WTC11 (cell line): Measurements from ENCODE around the gene IL1RAPL2.

Experiments used
- FOXJ3 ChIP-seq: sonication (generic); formaldehyde crosslinking; IDR thresholded peaks from 2 replicates; pipeline ENCODE4 v1.9.0; 2021; ENCODE audit warnings: missing genetic modification reagents, mild to moderate bottlenecking, borderline replicate concordance
- KAT7 ChIP-seq: sonication (generic); formaldehyde crosslinking; IDR thresholded peaks from 2 replicates; pipeline ENCODE4 v1.8.1; 2023; ENCODE audit warnings: missing genetic modification reagents, mild to moderate bottlenecking, borderline replicate concordance
- NFYB ChIP-seq: sonication (generic); formaldehyde crosslinking; conservative IDR thresholded peaks from 2 replicates; pipeline ENCODE4 v1.8.0; 2022; ENCODE audit warnings: low read depth, missing genetic modification reagents
- NR1H2 ChIP-seq: sonication (generic); formaldehyde crosslinking; IDR thresholded peaks from 2 replicates; pipeline ENCODE4 v1.9.0; 2021; ENCODE audit warnings: mild to moderate bottlenecking, moderate library complexity, missing genetic modification reagents
- ZNF263 ChIP-seq: sonication (generic); formaldehyde crosslinking; IDR thresholded peaks from 2 replicates; pipeline ENCODE4 v1.8.1; 2022; ENCODE audit warnings: low read depth, mild to moderate bottlenecking, moderate library complexity, missing genetic modification reagents
- TF ChIP-seq, protein P1 (sequence below): fragments of 200-600 bp; IDR thresholded peaks from 2 replicates; pipeline ENCODE4 v1.8.0; 2022; ENCODE audit warnings: antibody characterized with exemption
- TF ChIP-seq, protein P2 (sequence below): sonication (generic); formaldehyde crosslinking; conservative IDR thresholded peaks from 2 replicates; pipeline ENCODE4 v1.8.1; 2022; ENCODE audit warnings: mild to moderate bottlenecking, missing genetic modification reagents
- TF ChIP-seq, protein P3 (sequence below): sonication (generic); formaldehyde crosslinking; IDR thresholded peaks from 2 replicates; pipeline ENCODE4 v1.8.1; 2023; ENCODE audit warnings: mild to moderate bottlenecking, moderate library complexity, missing genetic modification reagents
- TF ChIP-seq, protein P4 (sequence below): sonication (generic); formaldehyde crosslinking; IDR thresholded peaks from 2 replicates; pipeline ENCODE4 v1.8.1; 2022; ENCODE audit warnings: low read depth, missing genetic modification reagents, borderline replicate concordance
- TF ChIP-seq, protein P5 (sequence below): sonication (generic); formaldehyde crosslinking; IDR thresholded peaks from 2 replicates; pipeline ENCODE4 v1.8.1; 2023; ENCODE audit warnings: mild to moderate bottlenecking, missing genetic modification reagents, moderate library complexity
- TF ChIP-seq, protein P6 (sequence below): sonication (generic); formaldehyde crosslinking; IDR thresholded peaks from 2 replicates; pipeline ENCODE4 v1.8.0; 2023; ENCODE audit warnings: missing genetic modification reagents, mild to moderate bottlenecking, borderline replicate concordance

DNA sequence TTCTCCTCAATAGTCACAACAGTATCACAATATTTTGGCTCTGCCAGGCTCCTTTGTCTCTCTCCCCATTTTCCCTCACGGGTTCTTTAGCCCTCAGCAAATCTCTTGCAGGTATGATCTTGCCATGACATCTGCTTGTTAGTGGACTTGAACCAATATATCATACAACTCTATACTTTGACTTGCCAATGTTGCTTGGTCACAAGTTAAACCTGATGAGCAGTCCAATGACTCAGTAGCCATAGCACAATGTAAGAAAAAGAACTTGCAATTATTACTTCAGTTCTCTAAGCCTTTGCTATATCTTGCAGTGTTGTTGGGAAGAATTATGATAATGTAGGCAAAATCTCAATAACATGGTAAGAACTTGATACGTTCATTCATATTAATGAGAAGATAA lies 1081.8 kb downstream of the IL1RAPL2 start:
- TF ChIP-seq, protein P1, sequence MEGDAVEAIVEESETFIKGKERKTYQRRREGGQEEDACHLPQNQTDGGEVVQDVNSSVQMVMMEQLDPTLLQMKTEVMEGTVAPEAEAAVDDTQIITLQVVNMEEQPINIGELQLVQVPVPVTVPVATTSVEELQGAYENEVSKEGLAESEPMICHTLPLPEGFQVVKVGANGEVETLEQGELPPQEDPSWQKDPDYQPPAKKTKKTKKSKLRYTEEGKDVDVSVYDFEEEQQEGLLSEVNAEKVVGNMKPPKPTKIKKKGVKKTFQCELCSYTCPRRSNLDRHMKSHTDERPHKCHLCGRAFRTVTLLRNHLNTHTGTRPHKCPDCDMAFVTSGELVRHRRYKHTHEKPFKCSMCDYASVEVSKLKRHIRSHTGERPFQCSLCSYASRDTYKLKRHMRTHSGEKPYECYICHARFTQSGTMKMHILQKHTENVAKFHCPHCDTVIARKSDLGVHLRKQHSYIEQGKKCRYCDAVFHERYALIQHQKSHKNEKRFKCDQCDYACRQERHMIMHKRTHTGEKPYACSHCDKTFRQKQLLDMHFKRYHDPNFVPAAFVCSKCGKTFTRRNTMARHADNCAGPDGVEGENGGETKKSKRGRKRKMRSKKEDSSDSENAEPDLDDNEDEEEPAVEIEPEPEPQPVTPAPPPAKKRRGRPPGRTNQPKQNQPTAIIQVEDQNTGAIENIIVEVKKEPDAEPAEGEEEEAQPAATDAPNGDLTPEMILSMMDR = no peak
- TF ChIP-seq, protein P2, sequence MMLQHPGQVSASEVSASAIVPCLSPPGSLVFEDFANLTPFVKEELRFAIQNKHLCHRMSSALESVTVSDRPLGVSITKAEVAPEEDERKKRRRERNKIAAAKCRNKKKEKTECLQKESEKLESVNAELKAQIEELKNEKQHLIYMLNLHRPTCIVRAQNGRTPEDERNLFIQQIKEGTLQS = no peak
- TF ChIP-seq, protein P3, sequence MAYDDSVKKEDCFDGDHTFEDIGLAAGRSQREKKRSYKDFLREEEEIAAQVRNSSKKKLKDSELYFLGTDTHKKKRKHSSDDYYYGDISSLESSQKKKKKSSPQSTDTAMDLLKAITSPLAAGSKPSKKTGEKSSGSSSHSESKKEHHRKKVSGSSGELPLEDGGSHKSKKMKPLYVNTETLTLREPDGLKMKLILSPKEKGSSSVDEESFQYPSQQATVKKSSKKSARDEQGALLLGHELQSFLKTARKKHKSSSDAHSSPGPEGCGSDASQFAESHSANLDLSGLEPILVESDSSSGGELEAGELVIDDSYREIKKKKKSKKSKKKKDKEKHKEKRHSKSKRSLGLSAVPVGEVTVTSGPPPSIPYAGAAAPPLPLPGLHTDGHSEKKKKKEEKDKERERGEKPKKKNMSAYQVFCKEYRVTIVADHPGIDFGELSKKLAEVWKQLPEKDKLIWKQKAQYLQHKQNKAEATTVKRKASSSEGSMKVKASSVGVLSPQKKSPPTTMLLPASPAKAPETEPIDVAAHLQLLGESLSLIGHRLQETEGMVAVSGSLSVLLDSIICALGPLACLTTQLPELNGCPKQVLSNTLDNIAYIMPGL (CRISPR knock-in tag) = no peak
- TF ChIP-seq, protein P4, sequence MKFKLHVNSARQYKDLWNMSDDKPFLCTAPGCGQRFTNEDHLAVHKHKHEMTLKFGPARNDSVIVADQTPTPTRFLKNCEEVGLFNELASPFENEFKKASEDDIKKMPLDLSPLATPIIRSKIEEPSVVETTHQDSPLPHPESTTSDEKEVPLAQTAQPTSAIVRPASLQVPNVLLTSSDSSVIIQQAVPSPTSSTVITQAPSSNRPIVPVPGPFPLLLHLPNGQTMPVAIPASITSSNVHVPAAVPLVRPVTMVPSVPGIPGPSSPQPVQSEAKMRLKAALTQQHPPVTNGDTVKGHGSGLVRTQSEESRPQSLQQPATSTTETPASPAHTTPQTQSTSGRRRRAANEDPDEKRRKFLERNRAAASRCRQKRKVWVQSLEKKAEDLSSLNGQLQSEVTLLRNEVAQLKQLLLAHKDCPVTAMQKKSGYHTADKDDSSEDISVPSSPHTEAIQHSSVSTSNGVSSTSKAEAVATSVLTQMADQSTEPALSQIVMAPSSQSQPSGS (CRISPR knock-in tag) = no peak
- TF ChIP-seq, protein P5, sequence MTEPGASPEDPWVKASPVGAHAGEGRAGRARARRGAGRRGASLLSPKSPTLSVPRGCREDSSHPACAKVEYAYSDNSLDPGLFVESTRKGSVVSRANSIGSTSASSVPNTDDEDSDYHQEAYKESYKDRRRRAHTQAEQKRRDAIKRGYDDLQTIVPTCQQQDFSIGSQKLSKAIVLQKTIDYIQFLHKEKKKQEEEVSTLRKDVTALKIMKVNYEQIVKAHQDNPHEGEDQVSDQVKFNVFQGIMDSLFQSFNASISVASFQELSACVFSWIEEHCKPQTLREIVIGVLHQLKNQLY (CRISPR knock-in tag) = no peak
- TF ChIP-seq KAT7 (CRISPR knock-in tag) (no peak), FOXJ3 (CRISPR knock-in tag) (no peak), NR1H2 (CRISPR knock-in tag) (no peak), ZNF263 (no peak), NFYB (CRISPR knock-in tag) (no peak)
- TF ChIP-seq, protein P6, sequence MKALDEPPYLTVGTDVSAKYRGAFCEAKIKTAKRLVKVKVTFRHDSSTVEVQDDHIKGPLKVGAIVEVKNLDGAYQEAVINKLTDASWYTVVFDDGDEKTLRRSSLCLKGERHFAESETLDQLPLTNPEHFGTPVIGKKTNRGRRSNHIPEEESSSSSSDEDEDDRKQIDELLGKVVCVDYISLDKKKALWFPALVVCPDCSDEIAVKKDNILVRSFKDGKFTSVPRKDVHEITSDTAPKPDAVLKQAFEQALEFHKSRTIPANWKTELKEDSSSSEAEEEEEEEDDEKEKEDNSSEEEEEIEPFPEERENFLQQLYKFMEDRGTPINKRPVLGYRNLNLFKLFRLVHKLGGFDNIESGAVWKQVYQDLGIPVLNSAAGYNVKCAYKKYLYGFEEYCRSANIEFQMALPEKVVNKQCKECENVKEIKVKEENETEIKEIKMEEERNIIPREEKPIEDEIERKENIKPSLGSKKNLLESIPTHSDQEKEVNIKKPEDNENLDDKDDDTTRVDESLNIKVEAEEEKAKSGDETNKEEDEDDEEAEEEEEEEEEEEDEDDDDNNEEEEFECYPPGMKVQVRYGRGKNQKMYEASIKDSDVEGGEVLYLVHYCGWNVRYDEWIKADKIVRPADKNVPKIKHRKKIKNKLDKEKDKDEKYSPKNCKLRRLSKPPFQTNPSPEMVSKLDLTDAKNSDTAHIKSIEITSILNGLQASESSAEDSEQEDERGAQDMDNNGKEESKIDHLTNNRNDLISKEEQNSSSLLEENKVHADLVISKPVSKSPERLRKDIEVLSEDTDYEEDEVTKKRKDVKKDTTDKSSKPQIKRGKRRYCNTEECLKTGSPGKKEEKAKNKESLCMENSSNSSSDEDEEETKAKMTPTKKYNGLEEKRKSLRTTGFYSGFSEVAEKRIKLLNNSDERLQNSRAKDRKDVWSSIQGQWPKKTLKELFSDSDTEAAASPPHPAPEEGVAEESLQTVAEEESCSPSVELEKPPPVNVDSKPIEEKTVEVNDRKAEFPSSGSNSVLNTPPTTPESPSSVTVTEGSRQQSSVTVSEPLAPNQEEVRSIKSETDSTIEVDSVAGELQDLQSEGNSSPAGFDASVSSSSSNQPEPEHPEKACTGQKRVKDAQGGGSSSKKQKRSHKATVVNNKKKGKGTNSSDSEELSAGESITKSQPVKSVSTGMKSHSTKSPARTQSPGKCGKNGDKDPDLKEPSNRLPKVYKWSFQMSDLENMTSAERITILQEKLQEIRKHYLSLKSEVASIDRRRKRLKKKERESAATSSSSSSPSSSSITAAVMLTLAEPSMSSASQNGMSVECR (CRISPR knock-in tag) = no peak
